HCT116 (cell line): Measurements from ENCODE around the gene SMARCA2.

ENCODE experiments used
- CTCF ChIP-seq, 3 experiments: fragments of 200-600 bp in 1 of 3; sonication (generic) in 1 of 3; IDR thresholded peaks in 2 of 3; conservative IDR thresholded peaks in 1 of 3; 2 replicates each; pipeline ENCODE4 v1.5.1; 2012 to 2017; ENCODE audit warnings: low read depth in 2 of 3, low read length in 2 of 3, antibody characterized with exemption in 1 of 3, borderline replicate concordance in 1 of 3, control low read depth in 1 of 3, mild to moderate bottlenecking in 1 of 3, mixed read lengths in 1 of 3, mixed run types in 1 of 3, moderate library complexity in 1 of 3; ENCODE audit not compliant: insufficient read depth in 1 of 3
- EZH2 ChIP-seq: fragments of 200-600 bp; sonication (generic); IDR thresholded peaks from 2 replicates; pipeline ENCODE4 v1.6.1; 2017; ENCODE audit warnings: antibody characterized with exemption, mixed run types
- JUND ChIP-seq: IDR thresholded peaks from 2 replicates; pipeline ENCODE4 v1.6.1; 2012

GRCh38 chr9:2164268-2164667 lies 149.1 kb downstream of the SMARCA2 start:
- no peak for TF ChIP-seq JUND
- no peak for TF ChIP-seq EZH2
- no peak for TF ChIP-seq CTCF (IDR thresholded peaks at IDR 0.05 in 2 of 3, conservative IDR thresholded peaks at IDR 0.05 in 1 of 3; ENCODE audit: borderline replicate concordance in 1 of 3, insufficient read depth in 1 of 3, low read depth in 2 of 3, low read length in 2 of 3)
